Superior temporal gyrus (tissue), 1 donor: ENCODE data around the gene MT1X.
"Not testable (repeated sequence)": the region's sequence is repeated elsewhere in the genome, so short reads cannot be mapped to it uniquely, and the experiment has no call there.

Experiments
- DNase-seq: peaks from one replicate; pipeline ENCODE4 v3.0.0-alpha.2; 2016; ENCODE audit errors: extremely low spot score

The MT1X gene

DNA sequence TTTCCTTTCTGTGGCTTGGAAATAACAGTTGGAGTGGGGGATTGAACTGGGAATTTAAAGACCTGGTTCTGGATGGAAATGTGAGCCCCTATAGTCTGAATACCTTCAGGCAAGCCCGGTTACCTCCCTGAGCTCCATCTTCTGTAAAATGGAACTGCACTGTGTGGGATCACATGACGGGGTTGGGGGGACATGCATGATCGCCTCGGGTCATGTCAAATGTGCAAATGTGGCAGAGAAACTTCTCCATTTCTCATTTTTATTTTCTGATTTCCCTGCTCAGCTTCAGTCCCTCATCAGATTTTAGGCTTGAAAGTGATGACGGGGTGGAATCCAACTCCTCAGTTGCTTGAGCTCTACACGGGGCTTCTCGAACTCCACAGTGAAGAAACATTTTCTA lies 29.1 kb upstream of the MT1X start:
- no peak for DNase-seq

DNA sequence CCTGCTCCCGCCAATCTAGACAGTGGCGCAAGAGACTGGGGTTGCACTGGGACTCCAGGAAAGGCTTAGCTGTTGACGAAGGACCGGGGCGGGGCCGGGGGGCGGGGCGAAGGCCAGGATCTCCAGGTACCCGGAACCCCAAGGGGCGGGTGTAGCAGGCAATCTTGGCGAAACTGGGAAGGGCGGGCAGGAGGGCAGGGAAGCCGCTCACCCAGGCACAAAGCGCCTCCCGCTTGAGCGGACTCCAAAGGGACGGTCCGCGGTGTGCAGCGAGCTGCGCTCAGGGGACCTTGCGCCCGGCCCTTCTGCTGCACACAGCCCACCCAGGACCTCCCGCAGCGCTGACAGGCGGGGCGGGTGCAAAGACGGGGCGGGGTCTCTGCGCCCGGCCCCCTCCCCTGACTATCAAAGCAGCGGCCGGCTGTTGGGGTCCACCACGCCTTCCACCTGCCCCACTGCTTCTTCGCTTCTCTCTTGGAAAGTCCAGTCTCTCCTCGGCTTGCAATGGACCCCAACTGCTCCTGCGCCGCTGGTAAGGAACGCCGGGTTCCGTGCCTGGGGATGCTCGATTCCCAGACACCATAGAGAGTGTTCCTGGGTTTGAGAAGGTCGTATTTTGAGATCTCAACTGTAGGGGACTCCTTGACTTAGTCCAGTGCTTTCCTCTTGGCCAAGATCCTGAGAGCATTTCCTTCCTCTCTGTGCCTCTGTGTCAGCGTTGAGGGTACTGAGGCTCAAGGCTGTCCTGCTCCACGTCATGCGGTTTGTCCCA lies 24.5 kb upstream of the MT1X start, which contains the start of gene MT1F:
TSS of gene MT1F (plus strand) at position 405 of the 772 bp plus-strand sequence. CDS start at position 505, 100 bp downstream.
- no peak for DNase-seq

DNA sequence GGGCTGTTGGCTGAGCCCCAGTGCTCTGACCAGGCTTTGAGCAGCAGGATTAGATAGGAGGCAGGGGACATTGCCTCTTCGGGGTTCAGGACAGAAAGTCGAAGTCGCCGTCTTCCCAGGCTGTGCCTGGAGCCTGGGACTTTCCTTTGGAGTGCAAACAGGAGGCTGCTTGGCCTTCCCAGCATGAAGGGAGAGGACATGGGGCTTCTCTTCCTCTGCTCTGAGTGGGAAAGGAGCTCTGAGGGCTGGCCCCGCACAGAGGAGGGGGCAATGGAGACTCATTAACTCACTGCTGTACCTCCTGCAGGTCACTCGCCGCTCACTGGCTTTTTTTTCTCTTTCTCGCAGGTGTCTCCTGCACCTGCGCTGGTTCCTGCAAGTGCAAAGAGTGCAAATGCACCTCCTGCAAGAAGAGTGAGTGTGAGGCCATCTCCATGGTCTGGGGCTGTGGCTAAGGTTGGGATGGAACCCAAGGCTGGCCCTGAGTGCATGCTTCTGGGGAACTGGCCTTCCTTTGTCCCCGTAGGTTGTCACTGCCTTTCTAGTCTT lies 23.9 kb upstream of the MT1X start:
- no peak for DNase-seq

DNA sequence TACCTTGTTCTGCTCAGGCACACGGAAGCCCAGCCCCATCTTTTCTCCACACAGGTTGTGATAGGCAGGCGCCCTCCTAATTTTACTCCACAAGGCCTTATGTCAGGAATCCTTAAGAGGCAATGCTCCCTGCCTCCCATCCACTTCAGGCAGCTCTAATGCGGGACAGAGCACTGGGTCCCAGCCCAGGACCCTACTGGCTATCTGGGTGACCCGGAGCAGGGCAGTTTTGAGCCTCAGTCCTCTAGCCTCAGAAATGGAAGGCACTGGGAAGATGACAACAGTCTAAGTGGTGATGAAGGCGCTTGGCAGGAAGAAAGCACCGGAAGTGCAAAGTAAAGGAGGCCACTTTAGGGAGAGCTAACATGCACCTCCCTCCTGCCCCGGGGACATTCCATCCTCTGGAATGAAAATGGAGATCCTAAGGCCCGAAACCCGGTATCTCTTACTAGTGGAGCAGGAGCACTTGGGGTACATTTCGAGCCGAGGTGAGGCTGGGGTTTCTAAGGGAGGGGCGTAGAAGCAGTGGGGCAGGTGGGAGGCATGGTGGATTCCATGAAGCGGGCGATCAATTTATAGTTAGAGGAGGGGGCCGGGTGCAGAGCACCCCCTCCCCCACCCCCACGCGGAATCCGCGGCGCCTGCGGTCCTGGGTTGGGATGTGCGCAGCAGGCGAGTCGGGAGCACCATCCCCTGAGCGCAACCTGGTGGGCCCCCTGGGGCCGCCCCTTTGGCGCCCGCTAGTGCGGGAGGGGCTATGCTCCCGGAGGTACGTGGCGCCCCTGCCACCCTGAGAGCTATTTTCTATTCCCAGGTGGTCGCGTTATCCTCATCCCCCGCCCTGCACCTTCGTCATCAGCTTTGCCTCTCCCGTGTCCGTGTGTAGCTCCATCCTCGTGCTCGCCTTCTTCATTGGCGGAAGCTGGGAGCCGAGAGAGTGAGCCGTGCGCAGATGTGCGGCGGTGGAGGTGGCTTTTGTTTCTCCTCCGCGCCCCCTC lies 19.6 kb upstream of the MT1X start:
- DNase-seq: no peak

DNA sequence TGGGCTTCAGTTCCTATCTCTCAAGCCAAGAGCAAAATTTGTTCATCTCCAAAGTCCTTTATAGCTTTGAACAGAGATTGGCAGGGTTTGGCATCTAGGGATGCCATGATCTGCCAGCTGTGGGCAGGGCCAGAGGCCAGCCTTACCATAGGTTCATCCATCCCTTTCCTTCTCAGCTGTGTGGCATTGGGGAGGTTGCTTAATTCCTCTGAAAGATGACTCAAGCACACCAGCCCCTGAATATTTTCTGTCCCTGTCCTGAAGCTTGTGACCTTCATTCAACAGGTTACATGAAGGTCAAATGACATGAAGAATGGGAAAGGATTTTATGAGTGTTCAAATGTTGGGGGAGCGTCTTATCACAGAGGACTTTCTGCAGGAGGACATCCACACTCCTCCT lies 17.8 kb upstream of the MT1X start:
- no peak for DNase-seq

DNA sequence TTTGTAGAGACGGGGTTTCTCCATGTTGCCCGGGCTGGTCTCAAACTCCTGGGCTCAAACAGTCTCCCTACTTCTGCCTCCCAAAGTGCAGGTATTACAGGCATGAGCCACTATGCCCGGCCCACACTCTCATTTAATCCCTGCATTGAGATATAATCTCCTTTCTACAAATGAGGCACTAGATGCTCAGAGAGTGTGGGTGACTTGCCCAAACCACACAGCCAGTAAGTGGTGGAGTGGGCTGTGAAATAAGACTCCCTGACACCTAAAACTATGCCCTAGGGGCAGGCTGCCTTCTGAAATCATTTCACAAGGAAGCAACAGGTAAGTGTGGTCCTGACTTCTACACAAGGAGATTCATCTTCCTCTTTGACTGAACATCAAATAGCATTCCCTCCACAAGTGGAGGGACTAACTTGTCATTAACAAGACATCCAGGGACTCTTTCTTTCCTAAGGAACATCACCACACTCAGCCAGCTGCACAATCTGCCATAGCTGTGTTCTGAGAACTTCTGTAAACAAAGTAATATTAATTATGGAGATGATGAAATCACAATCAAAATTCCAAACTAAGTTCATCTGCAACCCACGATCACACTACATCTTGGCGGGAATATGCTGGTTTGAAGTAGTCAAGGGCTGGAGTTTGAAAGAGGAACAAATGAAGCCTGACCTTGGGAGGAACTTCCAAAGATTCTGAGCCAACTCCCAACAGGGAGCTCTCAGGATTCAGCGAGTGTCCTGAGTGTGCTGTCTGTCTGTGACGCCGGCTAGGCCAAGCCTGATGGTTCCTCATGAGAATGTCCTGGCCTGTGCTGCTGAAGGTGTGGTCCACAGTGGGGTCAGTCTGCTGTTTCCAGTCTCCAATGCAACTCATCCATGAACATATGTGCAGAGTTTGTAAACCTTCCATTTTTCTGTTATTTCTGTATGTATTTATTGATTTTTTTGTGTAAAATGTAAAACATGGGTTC lies 16.7 kb upstream of the MT1X start:
- DNase-seq: not testable (repeated sequence)

DNA sequence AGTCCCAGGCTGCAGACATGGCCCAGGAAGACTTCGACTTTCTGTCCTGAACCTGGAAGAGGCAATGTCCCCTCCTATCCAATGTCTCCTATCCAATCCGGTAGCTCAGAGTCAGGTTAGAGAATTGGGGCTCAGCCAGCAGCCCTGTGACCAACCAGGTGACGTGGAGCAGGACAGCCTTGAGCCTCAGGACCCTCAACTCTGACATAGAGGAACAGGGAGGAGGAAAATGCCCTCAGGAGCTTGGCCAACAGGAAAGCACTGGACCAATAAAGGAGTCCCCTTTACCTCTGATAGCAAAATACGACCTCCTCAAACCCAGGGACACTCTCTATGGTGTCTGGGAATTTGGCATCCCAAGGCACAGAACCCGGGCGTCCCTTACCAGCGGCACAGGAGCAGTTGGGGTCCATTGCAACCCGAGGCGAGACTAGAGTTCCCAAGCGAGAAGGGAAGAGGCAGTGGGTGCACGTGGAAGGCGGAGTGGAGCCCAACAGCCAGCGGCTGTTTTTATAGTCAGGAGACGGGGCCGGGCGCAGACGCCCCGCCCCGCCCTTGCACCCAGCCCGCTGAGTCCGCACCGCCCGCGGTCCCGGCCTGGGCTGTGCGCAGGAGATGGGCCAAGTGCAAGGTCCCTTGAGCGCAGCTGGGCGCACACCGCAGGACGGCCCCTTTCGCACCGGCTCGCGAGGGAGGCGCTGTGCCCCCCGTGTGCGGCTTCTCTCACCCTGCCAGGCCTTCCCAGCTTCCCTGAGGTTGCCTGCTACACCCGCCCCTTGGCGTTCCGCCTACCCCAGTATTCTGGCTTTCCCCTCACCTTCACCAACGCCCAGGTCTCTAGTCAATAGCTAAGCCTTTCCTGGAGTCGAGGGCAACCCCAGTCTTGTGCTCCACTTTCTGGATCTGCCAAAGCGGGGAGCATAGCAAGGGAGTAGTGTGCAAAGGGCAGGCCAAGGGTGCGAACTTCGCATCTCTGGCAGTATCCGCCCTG lies 14.4 kb upstream of the MT1X start, which contains the start of gene MT1G:
TSS of gene MT1G (minus strand) at position 485 of the 991 bp plus-strand sequence. CDS start at position 413, 72 bp downstream.
- no peak for DNase-seq

DNA sequence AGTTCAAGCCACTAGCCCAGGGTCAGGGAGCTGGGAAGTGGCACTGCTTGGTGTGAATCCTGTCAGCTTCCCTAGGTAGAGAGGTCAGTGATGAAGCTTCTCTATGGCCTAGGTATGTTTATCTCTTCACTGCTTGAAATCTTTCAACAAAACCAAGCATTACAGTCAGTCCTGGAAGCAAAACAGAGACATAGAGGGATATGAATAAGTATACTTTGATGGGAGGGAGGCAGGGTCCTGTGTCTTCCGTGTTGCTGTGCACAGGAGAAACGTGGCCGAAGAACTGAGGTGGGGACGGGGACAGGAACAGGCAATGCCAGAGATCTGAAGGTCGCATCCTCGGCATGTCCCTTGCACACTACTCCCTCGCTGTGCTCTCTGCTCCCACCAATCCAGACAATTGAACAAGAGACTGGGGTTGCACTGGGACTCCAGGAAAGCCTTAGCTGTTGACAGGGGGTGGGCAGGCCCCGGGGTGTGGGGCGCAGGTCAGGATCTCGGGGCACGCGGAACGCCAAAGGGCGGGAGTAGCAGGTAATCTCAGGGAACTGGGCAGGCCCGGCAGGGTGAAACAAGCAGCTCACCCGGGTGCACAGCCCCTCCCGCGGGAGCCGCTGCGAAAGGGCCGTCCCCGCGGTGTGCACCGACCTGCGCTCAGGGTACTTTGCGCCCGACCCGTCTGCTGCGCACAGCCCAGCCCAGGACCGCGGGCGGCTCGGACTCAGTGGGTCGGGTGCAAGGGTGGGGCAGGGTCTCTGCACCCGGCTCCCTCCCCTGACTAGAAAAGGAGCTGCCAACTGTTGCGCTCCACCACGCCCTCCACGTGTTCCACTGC lies 13.0 kb upstream of the MT1X start, which contains the start of gene MT1H:
TSS of gene MT1H (plus strand) at position 810 of the 835 bp plus-strand sequence. CDS start 71 bp downstream, outside the sequence.
- no peak for DNase-seq

DNA sequence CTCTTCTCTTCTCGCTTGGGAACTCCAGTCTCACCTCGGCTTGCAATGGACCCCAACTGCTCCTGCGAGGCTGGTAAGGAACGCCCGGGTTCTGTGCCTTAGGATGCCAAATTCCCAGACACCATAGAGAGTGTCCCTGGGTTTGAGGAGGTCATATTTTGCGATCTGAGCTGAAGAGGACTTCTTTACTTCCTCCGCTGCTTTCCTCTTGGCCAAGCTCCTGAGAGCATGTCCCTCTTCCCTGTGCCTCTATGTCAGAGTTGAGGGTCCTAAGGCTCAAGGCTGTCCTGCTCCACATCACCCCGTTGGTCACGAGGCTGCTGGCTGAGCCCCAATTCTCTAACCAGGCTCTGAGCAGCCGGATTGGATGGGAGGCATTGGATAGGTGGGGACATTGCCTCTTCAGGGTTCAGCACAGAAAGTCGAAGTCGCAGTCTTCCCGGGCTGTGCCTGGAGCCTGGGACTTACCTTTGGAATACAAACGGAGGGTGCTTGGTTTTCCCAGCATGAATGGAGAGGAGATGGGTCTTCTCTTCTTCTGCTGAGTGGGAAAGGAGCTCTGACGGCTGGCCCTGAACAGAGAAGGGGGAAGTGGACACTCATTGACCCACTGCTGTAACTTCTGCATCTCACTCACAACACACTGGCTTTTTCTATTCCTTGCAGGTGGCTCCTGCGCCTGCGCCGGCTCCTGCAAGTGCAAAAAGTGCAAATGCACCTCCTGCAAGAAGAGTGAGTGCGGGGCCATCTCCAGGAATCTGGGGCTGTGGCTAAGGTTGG lies 12.2 kb upstream of the MT1X start:
- no peak for DNase-seq

DNA sequence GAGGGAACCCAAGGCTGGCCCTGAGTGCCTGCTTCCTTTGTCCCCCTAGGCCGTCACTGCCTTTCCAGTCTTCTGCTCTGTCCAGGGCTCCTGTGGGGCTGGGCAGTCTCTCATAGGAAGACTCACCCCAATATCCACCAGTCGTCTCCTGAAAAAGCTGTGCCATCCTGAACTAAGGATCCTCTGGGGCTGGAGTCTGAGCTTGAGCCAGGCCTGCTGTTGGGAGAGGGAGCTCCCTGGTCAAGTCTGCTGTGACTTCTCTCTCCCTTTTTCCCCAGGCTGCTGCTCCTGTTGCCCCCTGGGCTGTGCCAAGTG lies 11.7 kb upstream of the MT1X start:
- no peak for DNase-seq

DNA sequence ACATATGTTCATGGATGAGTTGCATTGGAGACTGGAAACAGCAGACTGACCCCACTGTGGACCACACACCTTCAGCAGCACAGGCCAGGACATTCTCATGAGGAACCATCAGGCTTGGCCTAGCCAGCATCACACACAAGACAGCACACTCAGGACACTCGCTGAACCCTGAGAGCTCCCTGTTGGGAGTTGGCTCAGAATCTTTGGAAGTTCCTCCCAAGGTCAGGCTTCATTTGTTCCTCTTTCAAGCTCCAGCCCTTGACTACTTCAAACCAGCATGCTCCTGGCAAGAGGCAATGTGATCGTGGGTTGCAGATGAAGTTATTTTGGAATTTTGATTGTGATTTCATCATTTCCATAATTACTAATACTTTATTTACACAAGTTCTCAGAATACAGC lies 10.6 kb upstream of the MT1X start:
- DNase-seq: not testable (repeated sequence)

DNA sequence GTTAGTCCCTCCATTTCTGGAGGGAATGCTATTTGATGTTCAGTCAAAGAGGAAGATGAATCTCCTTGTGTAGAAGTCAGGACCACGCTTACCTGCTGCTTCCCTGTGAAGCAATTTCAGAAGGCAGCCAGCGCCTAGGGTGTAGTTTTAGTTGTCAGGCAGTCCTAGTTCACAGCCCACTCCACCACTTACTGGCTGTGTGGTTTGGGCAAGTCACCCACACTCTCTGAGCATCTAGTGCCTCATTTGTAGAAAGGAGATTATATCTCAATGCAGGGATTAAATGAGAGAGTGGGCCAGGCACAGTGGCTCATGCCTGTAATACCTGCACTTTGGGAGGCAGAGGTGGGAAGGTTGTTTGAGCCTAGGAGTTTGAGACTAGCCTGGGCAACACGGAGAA lies 10.1 kb upstream of the MT1X start:
- DNase-seq: not testable (repeated sequence)

DNA sequence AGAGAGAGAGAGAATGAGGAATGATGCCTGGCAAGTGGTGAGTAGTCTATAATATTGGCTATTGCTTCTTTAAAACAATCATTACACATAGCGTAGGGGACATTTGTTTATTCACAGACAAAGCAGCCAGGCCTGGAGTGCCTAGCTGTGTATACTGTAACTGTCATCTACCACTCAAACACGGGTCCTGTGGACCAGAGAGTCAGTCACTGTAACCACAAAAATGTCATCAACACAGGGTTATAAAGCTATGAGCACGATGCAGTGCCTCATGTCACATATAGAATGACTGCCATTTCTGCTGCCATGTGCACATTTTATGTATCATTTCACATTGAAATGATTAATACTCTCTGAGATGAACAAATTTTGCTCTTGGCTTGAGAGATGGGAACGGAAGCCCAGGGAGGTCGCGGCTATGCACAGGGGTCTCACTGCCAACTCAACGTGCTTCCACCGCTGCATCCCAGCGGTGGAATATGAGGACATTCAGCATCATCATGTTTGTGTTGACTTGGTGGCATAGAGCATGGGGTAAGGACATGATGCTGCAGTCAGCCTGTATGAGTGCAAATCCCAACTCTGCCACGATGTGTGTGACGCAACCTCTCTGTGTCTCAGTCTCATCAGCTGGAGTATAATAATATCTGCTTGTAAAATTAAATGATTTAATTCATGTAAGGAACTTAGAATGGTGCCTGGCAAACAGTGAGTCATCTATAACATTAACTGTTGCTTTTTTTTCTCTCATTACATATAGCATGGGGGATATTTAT lies 9.3 kb upstream of the MT1X start:
- DNase-seq: no peak

DNA sequence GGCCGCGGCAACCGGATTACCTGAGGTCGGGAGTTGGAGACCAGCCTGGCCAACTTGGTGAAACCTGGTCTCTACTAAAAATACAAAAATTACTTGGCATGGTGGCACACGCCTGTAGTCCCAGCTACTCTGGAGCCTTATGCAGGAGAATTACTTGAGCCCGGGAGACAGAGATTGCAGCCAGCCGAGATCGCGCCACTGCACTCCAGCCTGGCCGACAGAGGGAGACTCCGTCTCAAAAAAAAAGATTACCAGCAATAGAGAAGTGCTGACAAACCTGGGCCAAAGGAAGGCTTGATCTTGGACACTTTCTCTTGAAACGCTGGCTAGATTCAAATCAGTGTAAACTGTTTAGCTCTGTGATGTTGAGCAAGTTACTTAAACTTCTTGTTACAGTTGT lies 8.3 kb upstream of the MT1X start:
- DNase-seq: no peak

DNA sequence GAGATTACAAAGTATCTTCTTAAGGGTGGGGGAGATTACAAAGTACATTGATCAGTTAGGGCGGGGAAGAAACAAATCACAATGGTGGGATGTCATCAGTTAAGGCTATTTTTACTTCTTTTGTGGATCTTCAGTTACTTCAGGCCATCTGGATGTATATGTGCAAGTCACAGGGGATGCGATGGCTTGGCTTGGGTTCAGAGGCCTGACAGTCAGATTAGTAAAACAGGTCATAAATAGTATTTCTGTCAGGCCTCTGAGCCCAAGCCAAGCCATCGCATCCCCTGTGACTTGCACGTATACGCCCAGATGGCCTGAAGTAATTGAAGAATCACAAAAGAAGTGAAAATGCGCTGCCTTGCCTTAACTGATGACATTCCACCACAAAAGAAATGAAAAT lies 7.7 kb upstream of the MT1X start:
- not testable (repeated sequence) for DNase-seq

DNA sequence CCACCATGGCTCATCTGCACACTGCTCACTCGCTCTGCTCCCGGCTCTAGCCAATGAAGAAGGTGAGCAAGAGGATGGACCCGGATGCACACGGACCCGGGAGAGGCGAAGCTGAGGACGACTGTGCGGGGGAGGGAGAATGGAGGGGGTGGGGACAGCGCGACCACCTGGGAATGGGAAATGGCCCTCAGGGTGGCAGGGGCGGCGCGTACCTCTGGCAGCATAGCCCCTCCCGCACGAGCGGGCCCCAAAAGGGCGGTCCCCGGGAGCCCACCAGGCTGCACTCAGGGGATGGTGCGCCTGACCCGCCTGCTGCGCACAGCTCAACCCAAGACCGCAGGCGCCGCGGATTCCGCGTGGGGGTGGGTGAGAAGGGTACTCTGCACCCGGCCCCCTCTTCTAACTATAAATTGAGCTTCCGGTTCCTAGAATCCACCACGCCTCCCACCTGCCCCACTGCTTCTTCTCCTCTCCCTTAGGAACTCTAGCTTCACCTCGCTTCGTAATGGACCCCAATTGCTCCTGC lies 6.5 kb upstream of the MT1X start:
- no peak for DNase-seq

DNA sequence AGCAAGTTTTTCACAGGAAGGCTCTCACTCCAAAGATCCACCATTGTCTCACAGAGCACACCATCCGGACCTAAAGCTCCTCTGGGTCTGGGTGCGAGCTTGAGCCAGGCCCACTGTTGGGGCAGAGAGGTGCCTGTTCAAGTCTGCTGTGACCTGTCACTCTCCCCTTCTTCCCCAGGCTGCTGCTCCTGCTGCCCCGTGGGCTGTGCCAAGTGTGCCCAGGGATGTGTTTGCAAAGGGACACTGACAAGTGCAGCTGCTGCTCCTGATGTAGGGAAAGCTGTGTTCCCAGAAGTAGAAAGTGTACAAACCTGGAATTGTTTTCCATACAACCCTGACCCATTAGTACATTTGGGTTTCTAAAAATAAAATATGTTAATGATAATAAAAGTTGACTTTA lies 4.8 kb upstream of the MT1X start:
- DNase-seq: no peak
